Chondrocyte (in vitro differentiated cells): Measurements from ENCODE around the gene AASDH. TPM values are rescaled to one million over a fixed set of nuclear protein-coding genes. Genes with fewer than 3 reads are reported as not detected.

Source experiments
- DNase-seq: peaks from one replicate; pipeline ENCODE4 v3.0.0; 2021; ENCODE audit warnings: mixed read lengths, low spot score
- H3K27ac Mint-ChIP-seq: one replicate; pipeline ENCODE4 v1.8.0; 2021; ENCODE audit warnings: mild to moderate bottlenecking, moderate library complexity, mixed read lengths; ENCODE audit not compliant: unreplicated experiment
- H3K27me3 Mint-ChIP-seq: 2 replicates; pipeline ENCODE4 v1.8.0; 2021; ENCODE audit warnings: low read depth, mixed read lengths
- H3K36me3 Mint-ChIP-seq: 2 replicates; pipeline ENCODE4 v1.8.0; 2021; ENCODE audit warnings: low read depth, mixed read lengths
- H3K4me1 Mint-ChIP-seq: 2 replicates; pipeline ENCODE4 v1.8.0; 2021; ENCODE audit warnings: low read depth, mild to moderate bottlenecking, mixed read lengths
- H3K4me3 Mint-ChIP-seq: one replicate; pipeline ENCODE4 v1.8.0; 2021; ENCODE audit warnings: mild to moderate bottlenecking, moderate library complexity, mixed read lengths; ENCODE audit not compliant: unreplicated experiment
- H3K9me3 Mint-ChIP-seq: 2 replicates; pipeline ENCODE4 v1.8.0; 2021; ENCODE audit warnings: low read depth, mixed read lengths
- total RNA-seq: library from RNA; stranded (reverse); gene quantifications from 3 replicates; pipeline ENCODE4 v1.2.1, GENCODE V29; 2021
- TF ChIP-seq, protein P1 (sequence below): fragments of 200-600 bp; sonication (generic); IDR thresholded peaks from 2 replicates; pipeline ENCODE4 v1.5.0; 2021; ENCODE audit warnings: antibody characterized with exemption, mild to moderate bottlenecking, moderate library complexity

AASDH gene
- total RNA-seq, 1 donor from 2014 or later: 7.9 TPM

DNA sequence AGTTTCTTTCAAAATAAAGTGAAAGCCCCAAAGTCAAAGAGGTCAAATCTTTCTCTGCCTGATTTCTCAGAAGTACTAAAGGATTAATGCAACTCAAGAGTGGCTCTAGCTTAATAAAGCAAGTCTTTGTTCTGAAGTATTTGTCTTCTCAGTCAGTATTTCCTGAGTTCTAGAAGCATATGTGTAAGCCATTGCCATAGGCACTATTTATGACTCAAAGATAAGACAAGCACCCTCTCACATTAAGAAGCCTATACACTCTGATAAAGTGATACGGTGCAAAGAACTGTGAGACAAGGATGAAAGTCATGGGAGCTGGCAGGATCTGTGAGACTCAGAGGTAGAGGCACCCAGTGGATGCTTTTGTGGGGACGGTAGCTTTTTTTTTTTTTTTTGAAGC is 60.9 kb downstream of the AASDH start:
- Mint-ChIP-seq H3K4me3 (no peak overlapping the region), H3K4me1 (peaks cover 2% of the 10 kb centered on the region), H3K27me3 (no peaks in the 10 kb centered on the region), H3K9me3 (no peaks in the 10 kb centered on the region), H3K27ac (no peak overlapping the region), H3K36me3 (peaks cover 3% of the 10 kb centered on the region)
- no peak for DNase-seq
- TF ChIP-seq, protein P1, sequence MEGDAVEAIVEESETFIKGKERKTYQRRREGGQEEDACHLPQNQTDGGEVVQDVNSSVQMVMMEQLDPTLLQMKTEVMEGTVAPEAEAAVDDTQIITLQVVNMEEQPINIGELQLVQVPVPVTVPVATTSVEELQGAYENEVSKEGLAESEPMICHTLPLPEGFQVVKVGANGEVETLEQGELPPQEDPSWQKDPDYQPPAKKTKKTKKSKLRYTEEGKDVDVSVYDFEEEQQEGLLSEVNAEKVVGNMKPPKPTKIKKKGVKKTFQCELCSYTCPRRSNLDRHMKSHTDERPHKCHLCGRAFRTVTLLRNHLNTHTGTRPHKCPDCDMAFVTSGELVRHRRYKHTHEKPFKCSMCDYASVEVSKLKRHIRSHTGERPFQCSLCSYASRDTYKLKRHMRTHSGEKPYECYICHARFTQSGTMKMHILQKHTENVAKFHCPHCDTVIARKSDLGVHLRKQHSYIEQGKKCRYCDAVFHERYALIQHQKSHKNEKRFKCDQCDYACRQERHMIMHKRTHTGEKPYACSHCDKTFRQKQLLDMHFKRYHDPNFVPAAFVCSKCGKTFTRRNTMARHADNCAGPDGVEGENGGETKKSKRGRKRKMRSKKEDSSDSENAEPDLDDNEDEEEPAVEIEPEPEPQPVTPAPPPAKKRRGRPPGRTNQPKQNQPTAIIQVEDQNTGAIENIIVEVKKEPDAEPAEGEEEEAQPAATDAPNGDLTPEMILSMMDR: no peak

DNA sequence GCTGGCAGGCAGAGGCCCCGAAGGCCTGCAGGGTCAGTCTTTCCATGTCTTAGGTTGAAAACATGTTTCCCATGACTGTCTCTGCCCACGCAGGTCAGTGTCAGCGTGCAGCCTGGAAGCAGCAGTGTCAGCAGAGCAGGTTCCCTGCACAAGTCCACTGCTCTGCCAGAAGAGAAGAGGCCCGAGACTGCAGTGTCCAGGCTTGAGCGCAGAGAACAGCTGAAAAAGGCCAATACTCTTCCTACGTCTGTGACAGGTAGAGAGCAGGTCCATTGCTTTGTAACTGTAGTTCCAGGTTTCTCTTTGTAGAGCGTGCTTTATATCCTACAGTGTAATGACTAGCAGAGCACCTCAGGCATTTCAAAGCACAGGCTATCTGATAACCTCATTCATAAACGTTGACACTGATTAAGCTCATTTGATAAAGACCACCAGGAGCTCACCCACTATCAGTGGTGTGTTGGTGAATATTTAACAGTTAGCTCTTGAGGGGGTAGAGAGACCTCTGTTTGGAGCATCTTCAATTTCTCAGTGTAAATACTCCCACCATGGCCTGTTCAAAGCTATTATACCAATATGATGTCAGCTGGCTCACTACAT is 63.2 kb downstream of the AASDH start:
- H3K9me3 Mint-ChIP-seq: no peaks in the 10 kb centered on the region
- TF ChIP-seq, protein P1: no peak
- H3K36me3 Mint-ChIP-seq: peaks cover 3% of the 10 kb centered on the region
- H3K27me3 Mint-ChIP-seq: no peaks in the 10 kb centered on the region
- DNase-seq: no peak
- H3K27ac Mint-ChIP-seq: no peak overlapping the region
- H3K4me1 Mint-ChIP-seq: peaks cover 6% of the 10 kb centered on the region
- no peak overlapping the region for H3K4me3 Mint-ChIP-seq

DNA sequence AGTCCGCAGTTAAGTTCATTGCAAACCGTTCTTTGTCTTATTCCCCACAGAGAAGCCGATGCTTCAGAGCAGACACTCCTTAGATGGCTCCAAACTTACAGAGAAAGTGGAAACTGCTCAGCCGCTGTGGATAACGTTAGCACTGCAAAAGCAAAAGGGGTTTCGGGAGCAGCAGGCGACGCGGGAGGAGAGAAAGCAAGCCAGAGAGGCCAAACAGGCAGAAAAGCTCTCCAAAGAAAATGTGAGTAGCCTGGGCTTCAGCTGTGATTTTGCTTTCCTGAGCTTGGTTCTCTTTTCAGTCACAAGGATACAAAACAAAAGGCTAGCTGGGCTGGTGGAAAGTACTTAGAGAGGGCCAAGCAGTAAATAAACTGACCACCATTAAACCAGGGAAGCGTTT is 64.0 kb downstream of the AASDH start:
- no peak for DNase-seq
- Mint-ChIP-seq H3K27ac (no peak overlapping the region), H3K9me3 (no peaks in the 10 kb centered on the region), H3K4me3 (no peak overlapping the region), H3K4me1 (peaks cover 6% of the 10 kb centered on the region), H3K27me3 (no peaks in the 10 kb centered on the region), H3K36me3 (peaks cover 3% of the 10 kb centered on the region)
- TF ChIP-seq, protein P1: no peak

DNA sequence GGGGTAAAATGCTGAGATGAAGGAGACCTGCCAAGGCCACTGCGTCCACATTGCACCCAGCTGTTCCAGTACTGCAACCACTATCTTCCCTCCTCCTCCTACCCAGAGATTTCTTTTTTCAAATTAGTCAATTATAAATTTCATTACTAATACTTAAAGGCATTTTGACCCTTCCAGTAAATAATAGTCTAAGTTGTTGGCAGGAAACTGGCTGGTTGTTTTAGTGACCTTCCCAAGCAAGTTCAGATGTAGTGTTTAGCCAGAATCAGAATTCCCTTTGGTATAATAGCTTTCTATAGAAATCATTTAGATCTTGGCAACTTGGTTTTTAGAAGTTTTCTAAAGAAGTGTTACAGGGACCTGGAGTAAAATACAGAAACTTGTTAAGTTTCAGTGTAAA is 66.0 kb downstream of the AASDH start:
- Mint-ChIP-seq H3K9me3 (no peaks in the 10 kb centered on the region), H3K4me1 (peaks cover 6% of the 10 kb centered on the region), H3K27me3 (no peaks in the 10 kb centered on the region), H3K4me3 (no peak overlapping the region), H3K36me3 (peaks cover 4% of the 10 kb centered on the region), H3K27ac (no peak overlapping the region)
- no peak for DNase-seq
- TF ChIP-seq, protein P1: no peak

DNA sequence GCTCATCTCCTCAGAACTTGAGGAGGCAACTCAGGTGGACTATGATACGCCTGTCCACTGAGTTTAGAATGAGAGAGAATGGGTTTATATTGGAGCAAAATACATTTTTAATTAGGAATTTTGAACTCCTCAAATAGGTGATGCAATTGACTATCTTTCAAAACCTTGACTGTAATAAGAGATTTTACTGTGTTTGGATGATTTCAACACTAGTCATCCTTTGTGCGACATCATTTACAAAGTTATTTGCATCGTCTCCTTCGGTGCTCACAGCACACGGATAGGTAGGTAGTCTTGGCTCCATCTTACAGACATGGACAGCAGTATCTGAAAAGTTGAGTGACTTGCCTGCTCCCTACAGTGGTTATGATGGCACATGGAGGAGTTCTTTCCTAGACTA is 67.0 kb downstream of the AASDH start:
- TF ChIP-seq, protein P1: no peak
- no peak for DNase-seq
- H3K27me3 Mint-ChIP-seq: no peaks in the 10 kb centered on the region
- H3K4me1 Mint-ChIP-seq: peaks cover 6% of the 10 kb centered on the region
- no peaks in the 10 kb centered on the region for H3K9me3 Mint-ChIP-seq
- no peak overlapping the region for H3K27ac Mint-ChIP-seq
- peaks cover 4% of the 10 kb centered on the region for H3K36me3 Mint-ChIP-seq
- H3K4me3 Mint-ChIP-seq: no peak overlapping the region
